ENCODE data around the gene NOL9. TPM values are rescaled to one million over a fixed set of nuclear protein-coding genes. Genes with fewer than 3 reads are reported as not detected.

Gene NOL9
- total RNA-seq, 4 donors from 2014 or later, result 4.7 to 44.8 (median 23.7) TPM

- intact Hi-C loops (cut with DNase I; ENCODE audit: low total_unique reads), result no loop called here
Measured at GRCh38 chr1:6489383-6489765, 64.9 kb downstream of the NOL9 start.

GRCh38 chr1:6488602-6489382 is 65.5 kb downstream of the NOL9 start:
- H3K9me3 ChIP-seq, result no peaks in the 10 kb centered on the region
- no peak for TF ChIP-seq CTCF (IDR thresholded peaks at IDR 0.05)
- TF ChIP-seq POLR2A (IDR thresholded peaks at IDR 0.05), result no peak
- no peak overlapping the region for H3K27ac ChIP-seq
- no peaks in the 10 kb centered on the region for H3K36me3 ChIP-seq
- H3K4me3 ChIP-seq, result no peak overlapping the region
- intact Hi-C loops (cut with DNase I; ENCODE audit: low total_unique reads), result no loop called here
- DNase-seq, result no peak
- H3K4me1 ChIP-seq, result peaks cover 0 to 10% of the 10 kb centered on the region in 2 donors
- H3K27me3 ChIP-seq, result no peaks in the 10 kb centered on the region

More at GRCh38 chr1:6489383-6489765, 64.9 kb downstream of the NOL9 start:
- no peak for DNase-seq
- no peak overlapping the region for H3K27ac ChIP-seq
- H3K36me3 ChIP-seq, result no peaks in the 10 kb centered on the region
- no peaks in the 10 kb centered on the region for H3K9me3 ChIP-seq
- TF ChIP-seq CTCF (IDR thresholded peaks at IDR 0.05) (no peak), POLR2A (IDR thresholded peaks at IDR 0.05) (no peak)
- H3K4me1 ChIP-seq, result peaks cover 0 to 10% of the 10 kb centered on the region in 2 donors
- no peaks in the 10 kb centered on the region for H3K27me3 ChIP-seq
- H3K4me3 ChIP-seq, result no peak overlapping the region

GRCh38 chr1:6487804-6488484 is 66.4 kb downstream of the NOL9 start:
- no peaks in the 10 kb centered on the region for H3K9me3 ChIP-seq
- peaks cover 0 to 10% of the 10 kb centered on the region in 2 donors for H3K4me1 ChIP-seq
- DNase-seq, result no peak
- intact Hi-C loops (cut with DNase I; ENCODE audit: low total_unique reads), result no loop called here
- no peak overlapping the region for H3K4me3 ChIP-seq
- H3K36me3 ChIP-seq, result no peaks in the 10 kb centered on the region
- no peak overlapping the region for H3K27ac ChIP-seq
- no peaks in the 10 kb centered on the region for H3K27me3 ChIP-seq
- TF ChIP-seq CTCF (IDR thresholded peaks at IDR 0.05), result no peak
- no peak for TF ChIP-seq POLR2A (IDR thresholded peaks at IDR 0.05)

GRCh38 chr1:6486433-6487011 is 67.8 kb downstream of the NOL9 start:
- peak; percentile 69 to 73 for DNase-seq
- Histone ChIP-seq H3K27me3 (no peaks in the 10 kb centered on the region), H3K9me3 (no peaks in the 10 kb centered on the region), H3K4me1 (peaks cover 0 to 10% of the 10 kb centered on the region in 2 donors), H3K36me3 (no peaks in the 10 kb centered on the region), H3K4me3 (no peak overlapping the region), H3K27ac (no peak overlapping the region)
- TF ChIP-seq CTCF (IDR thresholded peaks at IDR 0.05), result peak; percentile 65 to 84 (median 72)
- no peak for TF ChIP-seq POLR2A (IDR thresholded peaks at IDR 0.05)
- intact Hi-C loops (cut with DNase I; ENCODE audit: low total_unique reads), result no loop called here
